GM18858 (cell line): ENCODE measurements around the gene HK2.

ENCODE experiments used
- ATAC-seq: cut with Tn5 transposase; IDR thresholded peaks from one replicate; pipeline ENCODE4 v1.9.1; 2021; ENCODE audit not compliant: unreplicated experiment

The HK2 gene

DNA sequence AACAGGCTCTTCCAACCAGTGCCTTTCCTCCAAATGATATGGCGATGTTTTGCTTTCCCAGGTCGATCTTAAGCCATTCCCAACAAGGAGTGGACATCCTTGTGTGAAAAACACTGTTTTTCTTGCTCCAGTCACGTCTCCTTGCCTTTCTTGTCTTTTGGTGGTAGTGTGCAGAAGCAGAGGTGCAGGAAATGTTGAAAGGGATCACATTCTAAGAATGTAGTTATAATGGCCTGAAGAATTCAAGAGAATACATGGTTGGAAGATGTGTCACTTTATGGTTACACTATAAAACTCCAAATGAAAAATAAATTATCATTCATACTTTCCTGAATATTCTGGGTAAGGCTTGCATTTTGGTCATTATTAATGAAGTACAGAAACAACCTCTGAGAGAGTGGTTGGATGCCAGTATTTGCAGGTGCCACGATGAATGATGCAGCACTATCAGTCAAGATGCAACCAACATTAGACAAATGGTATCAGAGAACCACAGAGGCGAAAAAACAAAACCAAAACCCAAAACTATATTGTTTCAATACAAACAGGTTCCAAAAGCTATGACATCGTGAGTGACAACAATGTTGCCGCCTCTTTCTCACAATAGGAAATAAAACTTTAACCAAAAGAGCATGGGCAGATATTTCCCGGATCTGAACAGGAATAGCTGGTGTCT, 97.0 kb downstream of the HK2 start:
- ATAC-seq = no peak

DNA sequence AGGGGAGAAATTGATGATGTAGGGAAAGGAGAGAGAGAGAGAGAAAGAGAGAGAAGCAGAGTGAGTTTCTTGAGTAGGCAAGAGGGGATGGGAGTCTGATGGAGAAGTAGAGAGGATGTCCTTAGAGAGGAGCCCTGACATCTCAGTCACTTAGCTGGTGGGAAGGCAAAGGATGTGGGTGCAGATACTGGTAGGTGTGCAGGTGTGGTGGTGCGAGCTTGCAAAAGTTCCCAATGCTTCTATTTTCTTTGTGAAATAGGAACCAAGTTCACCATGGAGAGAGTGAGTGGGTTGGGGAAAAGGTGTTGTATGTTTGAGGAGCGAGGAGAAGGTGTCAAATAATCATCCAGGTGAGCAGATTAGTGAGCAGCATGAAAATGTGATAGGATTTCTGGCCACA, 98.0 kb downstream of the HK2 start:
- no peak for ATAC-seq

GRCh38 chr2:74935975-74936391, 102.1 kb downstream of the HK2 start:
- no peak for ATAC-seq

DNA sequence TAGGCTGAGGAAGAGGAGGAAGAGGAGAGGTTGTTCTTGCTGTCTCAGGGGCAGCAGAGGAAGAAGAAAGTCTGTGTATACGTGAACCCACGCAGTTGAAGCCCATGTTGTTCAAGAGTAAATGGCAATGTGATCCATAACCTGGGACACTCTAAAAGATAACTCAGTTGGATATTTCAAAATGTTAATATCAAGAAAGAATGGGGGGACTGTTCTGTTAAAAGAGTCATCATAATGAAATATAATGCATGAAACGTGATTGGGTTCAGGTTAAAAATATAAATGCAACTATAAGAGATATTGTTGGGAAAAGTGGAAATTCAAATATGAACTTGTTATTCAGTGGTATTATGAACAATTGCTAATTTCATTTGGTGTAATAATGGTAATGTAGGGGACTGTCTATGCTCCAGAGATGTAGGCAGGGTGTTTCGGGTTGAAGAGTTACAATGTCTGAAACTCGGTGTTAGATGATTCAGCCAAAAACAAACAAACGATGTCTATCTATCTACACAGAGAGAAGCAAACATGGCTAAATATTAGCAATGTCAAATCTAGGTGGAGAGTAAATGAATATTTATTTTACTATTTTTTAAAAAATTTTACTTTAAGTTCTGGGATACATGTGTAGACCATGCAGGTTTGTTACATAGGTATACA, 103.4 kb downstream of the HK2 start:
- ATAC-seq = no peak

DNA sequence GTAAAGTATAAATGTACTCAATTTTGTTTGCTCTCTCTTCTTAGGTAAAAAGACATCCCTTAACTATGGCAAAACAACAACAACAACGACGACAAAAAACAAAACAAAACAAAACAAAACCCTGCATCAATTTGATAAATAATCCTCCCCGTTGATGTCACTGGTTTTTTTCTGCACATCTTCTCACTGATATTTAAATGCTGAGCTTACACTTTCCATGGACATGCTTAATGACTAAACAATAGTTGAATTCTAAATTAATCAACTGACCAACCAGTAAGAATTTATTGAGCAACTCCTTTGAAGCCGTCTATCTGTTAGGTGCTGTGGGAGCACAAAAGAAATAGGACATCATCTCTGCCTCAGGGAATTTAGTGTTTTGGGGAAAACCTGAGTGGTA, 104.3 kb downstream of the HK2 start:
- no peak for ATAC-seq

- ATAC-seq = no peak
Observed at GRCh38 chr2:74939919-74940812, 106.2 kb downstream of the HK2 start.

DNA sequence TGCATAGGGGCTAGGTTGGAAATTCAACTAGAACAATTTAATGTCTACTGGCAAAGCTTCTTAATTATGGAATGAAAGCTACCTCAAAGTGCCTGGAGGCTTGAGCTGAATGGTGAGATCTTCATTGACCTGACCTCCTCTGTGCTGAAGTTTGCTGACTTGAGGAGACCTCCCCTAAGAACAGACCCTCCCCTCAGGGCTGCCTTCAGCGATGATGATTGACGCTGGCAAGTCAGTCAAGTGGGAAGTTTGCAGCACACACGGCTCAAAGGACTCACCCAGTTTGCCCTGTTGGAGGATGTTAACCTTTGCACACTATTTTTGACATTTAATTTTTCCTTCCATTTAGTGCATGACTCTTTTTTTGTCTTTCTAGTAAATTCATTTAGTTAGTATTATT, 107.4 kb downstream of the HK2 start:
- ATAC-seq = no peak

DNA sequence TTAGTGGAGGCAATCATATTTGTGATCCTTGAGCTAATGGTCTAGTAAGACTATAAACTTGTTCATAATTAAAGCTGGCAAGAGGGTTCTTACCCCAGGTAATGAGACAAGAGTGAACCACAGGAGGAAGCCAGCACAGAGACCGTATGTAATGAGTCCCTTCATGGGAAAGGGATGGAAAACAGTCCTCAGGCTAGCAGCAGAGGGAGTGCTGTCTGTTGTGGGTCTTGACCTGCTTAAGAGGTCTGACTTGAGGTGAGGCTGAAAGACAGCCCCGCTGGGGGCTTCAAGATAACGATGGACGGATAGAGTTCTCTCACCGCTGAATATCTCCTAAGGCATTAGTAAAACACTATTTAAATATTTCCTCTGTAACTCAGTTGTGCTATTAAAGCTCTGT, 108.3 kb downstream of the HK2 start:
- no peak for ATAC-seq
